Kidney (tissue), 14 donors: ENCODE results near the gene EXOSC2. TPM values are rescaled to one million over a fixed set of nuclear protein-coding genes. Genes with fewer than 3 reads are reported as not detected.

ENCODE experiments used
- DNase-seq, 5 donors: peaks; one replicate each; pipeline ENCODE4 v3.0.0-alpha.2; 2013 to 2020
- FAIRE-seq: peaks from 2 replicates; lab custom pipeline; 2012; peaks lifted over from hg19 to GRCh38; lab: Jason Lieb, UNC
- H3K27ac ChIP-seq, 2 donors: one replicate each; pipeline ENCODE4 v1.7.0; 2013; ENCODE audit warnings: low read depth in 2 of 2, low read length in 2 of 2, inconsistent platforms in 1 of 2
- H3K27me3 ChIP-seq: one replicate; pipeline ENCODE4 v1.7.1; 2013; ENCODE audit warnings: low read length, inconsistent platforms; ENCODE audit not compliant: control insufficient read depth, insufficient read depth
- H3K36me3 ChIP-seq, 3 donors: one replicate each; pipeline versions ENCODE4 v1.7.0 to v1.7.1; 2013; ENCODE audit warnings: low read length in 3 of 3, control low read depth in 1 of 3, inconsistent platforms in 1 of 3; ENCODE audit not compliant: insufficient read depth in 3 of 3, control insufficient read depth in 2 of 3
- H3K4me1 ChIP-seq, 3 donors: one replicate each; pipeline versions ENCODE4 v1.7.0 to v1.7.1; 2013; ENCODE audit warnings: low read length in 3 of 3, inconsistent platforms in 1 of 3, low read depth in 1 of 3; ENCODE audit not compliant: control insufficient read depth in 2 of 3, insufficient read depth in 2 of 3
- H3K4me3 ChIP-seq, 3 donors: one replicate each; pipeline versions ENCODE4 v1.7.0 to v1.8.1; 2013; ENCODE audit warnings: low read length in 3 of 3, control low read depth in 1 of 3, inconsistent platforms in 1 of 3
- H3K9ac ChIP-seq, 3 donors: one replicate each; pipeline versions ENCODE4 v1.7.0 to v1.7.1; 2013; ENCODE audit warnings: low read length in 3 of 3, control low read depth in 1 of 3, inconsistent platforms in 1 of 3
- H3K9me3 ChIP-seq, 3 donors: one replicate each; pipeline versions ENCODE4 v1.7.0 to v1.7.1; 2013; ENCODE audit warnings: low read length in 3 of 3, control low read depth in 1 of 3, inconsistent platforms in 1 of 3; ENCODE audit not compliant: control insufficient read depth in 2 of 3, insufficient read depth in 1 of 3
- intact Hi-C: fragments of 100-400 bp; cut with DNase I; formaldehyde crosslinking; loops from one replicate; pipeline ENCODE4 v1.11.1; 2022
- polyA plus RNA-seq: library from polyadenylated mRNA; stranded (reverse); fragments of 350-450 nt; fragmentation: Illumina TruSeq; extraction: RNeasy Lipid Tissue Mini Kit (QIAGEN cat#74804); gene quantifications from one replicate; pipeline ENCODE4 v1.2.3, GENCODE V29; 2014; ENCODE audit warnings: low read depth, low replicate concordance; ENCODE audit not compliant: insufficient read depth
- total RNA-seq: library from RNA; stranded (reverse); fragmentation: NEBNext Ultra II Directional; extraction: Animal tissue kit (Norgen Biotek cat#: 25700); gene quantifications from one replicate; pipeline ENCODE4 v1.2.1, GENCODE V29; 2021
- TF ChIP-seq, protein P1 (sequence below): IDR thresholded peaks from 3 replicates; pipeline ENCODE4 v1.5.1; 2012; ENCODE audit warnings: mild to moderate bottlenecking, moderate library complexity, borderline replicate concordance; ENCODE audit not compliant: insufficient read depth; ENCODE audit errors: extremely low read depth
- donor health status: control.
- donor health status: control.
- donor health status: control.
- donor health status: control.
- donor health status: control.
- donor health status: DM: yes; HTN: yes; CAD: no.
- donor health status: Normal renal cell carcinoma (clear cell type).

The EXOSC2 gene
- total and polyA plus RNA-seq, 2 donors from 2014 or later = 13.0 to 26.4 TPM

DNA sequence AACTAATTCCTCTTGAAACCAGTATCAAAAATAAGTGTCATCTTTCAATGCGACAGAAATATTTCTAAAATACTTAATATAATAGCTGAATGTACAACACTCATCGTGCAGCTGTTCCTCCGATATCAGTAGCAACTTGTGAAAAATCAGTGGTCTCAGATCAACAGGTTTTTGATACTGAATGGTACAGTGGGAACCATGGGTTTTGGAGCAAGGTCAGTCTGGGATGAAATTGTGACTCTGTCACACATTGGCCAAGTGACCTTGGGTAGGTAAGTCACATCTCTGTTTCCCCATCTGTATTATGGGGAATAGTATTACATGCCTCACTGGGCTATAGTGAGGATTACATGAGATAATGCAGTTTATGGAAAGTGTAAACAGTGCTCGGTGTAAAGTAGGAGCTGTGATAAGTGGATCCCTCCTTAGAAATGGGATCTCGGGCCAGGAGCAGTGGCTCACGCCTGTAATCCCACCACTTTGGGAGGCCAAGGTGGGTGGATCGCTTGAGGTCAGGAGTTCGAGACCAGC is 17.3 kb downstream of the EXOSC2 start:
- Histone ChIP-seq H3K36me3 (no peaks in the 10 kb centered on the region), H3K9me3 (no peaks in the 10 kb centered on the region), H3K4me3 (no peak overlapping the region), H3K27ac (no peak overlapping the region), H3K27me3 (no peaks in the 10 kb centered on the region), H3K4me1 (peaks cover 0 to 6% (median 3%) of the 10 kb centered on the region in 3 donors), H3K9ac (no peak overlapping the region)
- TF ChIP-seq, protein P1, sequence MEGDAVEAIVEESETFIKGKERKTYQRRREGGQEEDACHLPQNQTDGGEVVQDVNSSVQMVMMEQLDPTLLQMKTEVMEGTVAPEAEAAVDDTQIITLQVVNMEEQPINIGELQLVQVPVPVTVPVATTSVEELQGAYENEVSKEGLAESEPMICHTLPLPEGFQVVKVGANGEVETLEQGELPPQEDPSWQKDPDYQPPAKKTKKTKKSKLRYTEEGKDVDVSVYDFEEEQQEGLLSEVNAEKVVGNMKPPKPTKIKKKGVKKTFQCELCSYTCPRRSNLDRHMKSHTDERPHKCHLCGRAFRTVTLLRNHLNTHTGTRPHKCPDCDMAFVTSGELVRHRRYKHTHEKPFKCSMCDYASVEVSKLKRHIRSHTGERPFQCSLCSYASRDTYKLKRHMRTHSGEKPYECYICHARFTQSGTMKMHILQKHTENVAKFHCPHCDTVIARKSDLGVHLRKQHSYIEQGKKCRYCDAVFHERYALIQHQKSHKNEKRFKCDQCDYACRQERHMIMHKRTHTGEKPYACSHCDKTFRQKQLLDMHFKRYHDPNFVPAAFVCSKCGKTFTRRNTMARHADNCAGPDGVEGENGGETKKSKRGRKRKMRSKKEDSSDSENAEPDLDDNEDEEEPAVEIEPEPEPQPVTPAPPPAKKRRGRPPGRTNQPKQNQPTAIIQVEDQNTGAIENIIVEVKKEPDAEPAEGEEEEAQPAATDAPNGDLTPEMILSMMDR = no peak
- intact Hi-C loops = loop anchor here (5.0 kb wide), 1 partner anchor 151 kb away; no protein-coding TSS in a partner anchor
- FAIRE-seq (no peak), DNase-seq (no peak)

DNA sequence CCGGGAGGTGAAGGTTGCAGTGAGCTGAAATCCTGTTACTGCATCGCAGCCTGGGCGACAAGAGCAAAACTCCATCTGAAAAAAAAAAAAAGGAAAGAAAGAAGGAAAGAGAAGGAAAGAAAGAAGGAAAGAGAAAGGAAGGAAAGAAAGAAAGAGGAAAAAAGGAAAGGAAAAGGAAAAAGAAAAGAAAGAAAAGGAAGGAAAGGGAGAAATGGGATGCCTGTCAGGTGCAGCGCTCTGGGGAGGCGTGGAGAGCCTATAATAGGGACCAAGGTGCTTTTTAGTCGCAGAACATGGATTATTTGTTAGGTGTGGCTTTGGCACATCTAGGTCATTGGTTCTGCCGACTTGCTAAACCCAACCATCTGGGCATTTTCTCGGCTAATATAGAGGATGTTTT is 17.9 kb downstream of the EXOSC2 start:
- DNase-seq (no peak), FAIRE-seq (no peak)
- H3K9me3 ChIP-seq = no peaks in the 10 kb centered on the region
- peaks cover 0 to 6% (median 3%) of the 10 kb centered on the region in 3 donors for H3K4me1 ChIP-seq
- H3K27me3 ChIP-seq = no peaks in the 10 kb centered on the region
- H3K4me3 ChIP-seq = no peak overlapping the region
- H3K36me3 ChIP-seq = no peaks in the 10 kb centered on the region
- H3K9ac ChIP-seq = no peak overlapping the region
- TF ChIP-seq, protein P1 = no peak
- intact Hi-C loops = loop anchor here (5.0 kb wide), 1 partner anchor 151 kb away; no protein-coding TSS in a partner anchor
- no peak overlapping the region for H3K27ac ChIP-seq

DNA sequence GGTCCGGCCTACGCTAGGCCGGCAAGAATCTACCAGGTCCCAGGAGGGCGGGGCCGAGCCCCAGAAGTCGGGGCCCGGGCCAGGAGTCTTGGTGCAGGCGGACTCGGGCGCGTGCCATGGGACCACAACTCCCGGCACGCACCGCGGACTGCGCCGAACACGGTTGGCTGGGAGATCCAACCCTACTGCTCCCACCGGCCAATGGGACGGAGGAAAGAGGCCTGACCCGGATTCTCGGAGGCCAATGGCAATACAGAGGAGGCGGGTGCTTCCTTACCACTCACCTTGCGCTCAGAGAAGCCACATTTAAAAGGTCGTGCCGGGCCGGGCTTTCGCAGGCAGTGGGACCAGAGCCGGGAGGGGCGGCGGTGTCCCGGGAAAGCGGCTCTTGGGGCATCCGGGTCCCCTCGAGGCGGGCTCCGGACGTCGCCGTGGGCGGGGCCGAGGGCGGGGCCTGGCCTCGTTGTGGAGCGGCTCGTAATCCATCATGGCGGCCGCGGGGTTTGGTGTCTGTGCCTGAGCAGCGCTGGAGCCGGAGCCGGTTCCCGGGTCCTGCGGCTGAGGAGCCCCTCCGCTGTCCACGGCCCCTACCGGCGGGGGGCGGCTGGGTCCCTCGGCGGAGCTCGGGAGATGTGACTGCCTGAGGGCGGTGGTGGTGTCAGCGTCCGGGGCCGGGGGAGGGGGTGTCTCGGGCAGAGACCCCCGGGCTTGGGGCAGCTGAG is 19.1 kb downstream of the EXOSC2 start:
- H3K36me3 ChIP-seq = no peaks in the 10 kb centered on the region
- peak overlapping the region; percentile 48 to 70 (median 65) for H3K4me3 ChIP-seq
- peak; percentile 98 to 99 (median 99) for DNase-seq
- H3K27me3 ChIP-seq = no peaks in the 10 kb centered on the region
- peak overlapping the region; percentile 94 to 97 for H3K27ac ChIP-seq
- FAIRE-seq = peak; percentile 81
- H3K4me1 ChIP-seq = peaks cover 0 to 6% (median 3%) of the 10 kb centered on the region in 3 donors
- H3K9ac ChIP-seq = peak overlapping the region; percentile 29 to 68 (median 58)
- intact Hi-C loops = loop anchor here (5.0 kb wide), 1 partner anchor 150 kb away; no protein-coding TSS in a partner anchor
- TF ChIP-seq, protein P1 = no peak
- no peaks in the 10 kb centered on the region for H3K9me3 ChIP-seq
